ENCODE data around the gene ZNF268. TPM values are rescaled to one million over a fixed set of nuclear protein-coding genes. Genes with fewer than 3 reads are reported as not detected.

Gene ZNF268
- total and polyA plus RNA-seq, 4 donors: 4.8 to 23.0 (median 10.7) TPM

- DNase-seq (ENCODE audit: low spot score): no peak
- Histone ChIP-seq H3K36me3 (ENCODE audit: control insufficient read depth in 4 of 4, insufficient read depth in 3 of 4, low read depth in 1 of 4, low read length in 3 of 4) (no peaks in the 10 kb centered on the region), H3K27ac (ENCODE audit: low read depth in 1 of 2, low read length in 2 of 2) (no peak overlapping the region), H3K4me1 (ENCODE audit: control insufficient read depth in 4 of 4, insufficient read depth in 4 of 4, low read length in 3 of 4) (no peaks in the 10 kb centered on the region), H3K9ac (ENCODE audit: low read depth in 1 of 2, low read length in 2 of 2) (no peak overlapping the region), H3K9me3 (ENCODE audit: control insufficient read depth in 4 of 4, low read length in 3 of 4) (peaks cover 13 to 33% (median 21%) of the 10 kb centered on the region in 4 donors), H3K4me3 (ENCODE audit: low read depth in 1 of 3, low read length in 3 of 3) (no peak overlapping the region), H3K27me3 (ENCODE audit: control insufficient read depth in 4 of 4, insufficient read depth in 4 of 4, low read length in 3 of 4) (no peaks in the 10 kb centered on the region)
- 67% methylated on average over 7 of the region's 7 CpGs for WGBS
- TF ChIP-seq, protein P1, sequence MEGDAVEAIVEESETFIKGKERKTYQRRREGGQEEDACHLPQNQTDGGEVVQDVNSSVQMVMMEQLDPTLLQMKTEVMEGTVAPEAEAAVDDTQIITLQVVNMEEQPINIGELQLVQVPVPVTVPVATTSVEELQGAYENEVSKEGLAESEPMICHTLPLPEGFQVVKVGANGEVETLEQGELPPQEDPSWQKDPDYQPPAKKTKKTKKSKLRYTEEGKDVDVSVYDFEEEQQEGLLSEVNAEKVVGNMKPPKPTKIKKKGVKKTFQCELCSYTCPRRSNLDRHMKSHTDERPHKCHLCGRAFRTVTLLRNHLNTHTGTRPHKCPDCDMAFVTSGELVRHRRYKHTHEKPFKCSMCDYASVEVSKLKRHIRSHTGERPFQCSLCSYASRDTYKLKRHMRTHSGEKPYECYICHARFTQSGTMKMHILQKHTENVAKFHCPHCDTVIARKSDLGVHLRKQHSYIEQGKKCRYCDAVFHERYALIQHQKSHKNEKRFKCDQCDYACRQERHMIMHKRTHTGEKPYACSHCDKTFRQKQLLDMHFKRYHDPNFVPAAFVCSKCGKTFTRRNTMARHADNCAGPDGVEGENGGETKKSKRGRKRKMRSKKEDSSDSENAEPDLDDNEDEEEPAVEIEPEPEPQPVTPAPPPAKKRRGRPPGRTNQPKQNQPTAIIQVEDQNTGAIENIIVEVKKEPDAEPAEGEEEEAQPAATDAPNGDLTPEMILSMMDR (IDR thresholded peaks at IDR 0.05; ENCODE audit: low read depth, low read length, missing input control): no peak
- TF ChIP-seq NR2F2 (IDR thresholded peaks at IDR 0.05) (no peak), TAF1 (conservative IDR thresholded peaks at IDR 0.05) (no peak), RXRA (IDR thresholded peaks at IDR 0.05) (no peak), FOXA2 (IDR thresholded peaks at IDR 0.05) (no peak), YY1 (IDR thresholded peaks at IDR 0.05) (no peak), ZBTB33 (IDR thresholded peaks at IDR 0.05) (no peak), MAX (IDR thresholded peaks at IDR 0.05) (no peak), GABPA (IDR thresholded peaks at IDR 0.05 in 1 of 2, conservative IDR thresholded peaks at IDR 0.05 in 1 of 2) (no peak), HNF4G (IDR thresholded peaks at IDR 0.05) (no peak), HNF4A (conservative IDR thresholded peaks at IDR 0.05) (no peak), RAD21 (IDR thresholded peaks at IDR 0.05) (no peak), SP1 (IDR thresholded peaks at IDR 0.05) (no peak)
- TF ChIP-seq, protein P2, sequence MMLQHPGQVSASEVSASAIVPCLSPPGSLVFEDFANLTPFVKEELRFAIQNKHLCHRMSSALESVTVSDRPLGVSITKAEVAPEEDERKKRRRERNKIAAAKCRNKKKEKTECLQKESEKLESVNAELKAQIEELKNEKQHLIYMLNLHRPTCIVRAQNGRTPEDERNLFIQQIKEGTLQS (IDR thresholded peaks at IDR 0.05): no peak
- TF ChIP-seq, protein P3, sequence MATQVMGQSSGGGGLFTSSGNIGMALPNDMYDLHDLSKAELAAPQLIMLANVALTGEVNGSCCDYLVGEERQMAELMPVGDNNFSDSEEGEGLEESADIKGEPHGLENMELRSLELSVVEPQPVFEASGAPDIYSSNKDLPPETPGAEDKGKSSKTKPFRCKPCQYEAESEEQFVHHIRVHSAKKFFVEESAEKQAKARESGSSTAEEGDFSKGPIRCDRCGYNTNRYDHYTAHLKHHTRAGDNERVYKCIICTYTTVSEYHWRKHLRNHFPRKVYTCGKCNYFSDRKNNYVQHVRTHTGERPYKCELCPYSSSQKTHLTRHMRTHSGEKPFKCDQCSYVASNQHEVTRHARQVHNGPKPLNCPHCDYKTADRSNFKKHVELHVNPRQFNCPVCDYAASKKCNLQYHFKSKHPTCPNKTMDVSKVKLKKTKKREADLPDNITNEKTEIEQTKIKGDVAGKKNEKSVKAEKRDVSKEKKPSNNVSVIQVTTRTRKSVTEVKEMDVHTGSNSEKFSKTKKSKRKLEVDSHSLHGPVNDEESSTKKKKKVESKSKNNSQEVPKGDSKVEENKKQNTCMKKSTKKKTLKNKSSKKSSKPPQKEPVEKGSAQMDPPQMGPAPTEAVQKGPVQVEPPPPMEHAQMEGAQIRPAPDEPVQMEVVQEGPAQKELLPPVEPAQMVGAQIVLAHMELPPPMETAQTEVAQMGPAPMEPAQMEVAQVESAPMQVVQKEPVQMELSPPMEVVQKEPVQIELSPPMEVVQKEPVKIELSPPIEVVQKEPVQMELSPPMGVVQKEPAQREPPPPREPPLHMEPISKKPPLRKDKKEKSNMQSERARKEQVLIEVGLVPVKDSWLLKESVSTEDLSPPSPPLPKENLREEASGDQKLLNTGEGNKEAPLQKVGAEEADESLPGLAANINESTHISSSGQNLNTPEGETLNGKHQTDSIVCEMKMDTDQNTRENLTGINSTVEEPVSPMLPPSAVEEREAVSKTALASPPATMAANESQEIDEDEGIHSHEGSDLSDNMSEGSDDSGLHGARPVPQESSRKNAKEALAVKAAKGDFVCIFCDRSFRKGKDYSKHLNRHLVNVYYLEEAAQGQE (IDR thresholded peaks at IDR 0.05): no peak
These were observed 46.1 kb downstream of the ZNF268 start for GRCh38 chr12:133227281-133227852.

- Histone ChIP-seq H3K27me3 (ENCODE audit: control insufficient read depth in 4 of 4, insufficient read depth in 4 of 4, low read length in 3 of 4) (no peaks in the 10 kb centered on the region), H3K9me3 (ENCODE audit: control insufficient read depth in 4 of 4, low read length in 3 of 4) (peaks cover 18 to 35% (median 25%) of the 10 kb centered on the region in 4 donors), H3K4me1 (ENCODE audit: control insufficient read depth in 4 of 4, insufficient read depth in 4 of 4, low read length in 3 of 4) (no peaks in the 10 kb centered on the region), H3K27ac (ENCODE audit: low read depth in 1 of 2, low read length in 2 of 2) (no peak overlapping the region), H3K36me3 (ENCODE audit: control insufficient read depth in 4 of 4, insufficient read depth in 3 of 4, low read depth in 1 of 4, low read length in 3 of 4) (no peaks in the 10 kb centered on the region), H3K9ac (ENCODE audit: low read depth in 1 of 2, low read length in 2 of 2) (no peak overlapping the region), H3K4me3 (ENCODE audit: low read depth in 1 of 3, low read length in 3 of 3) (no peak overlapping the region)
- DNase-seq (ENCODE audit: low spot score): no peak
- TF ChIP-seq, protein P2 (IDR thresholded peaks at IDR 0.05): no peak
- TF ChIP-seq, protein P1 (IDR thresholded peaks at IDR 0.05; ENCODE audit: low read depth, low read length, missing input control): no peak
- TF ChIP-seq EGR1 (IDR thresholded peaks at IDR 0.05; ENCODE audit: low read depth in 2 of 2) (no peak), ZBTB33 (IDR thresholded peaks at IDR 0.05) (no peak)
- WGBS: 73% methylated on average over 3 of the region's 3 CpGs
These were observed 49.7 kb downstream of the ZNF268 start for GRCh38 chr12:133231001-133231400.

Measured in liver (tissue), 9 donors.